ENCODE results near the gene FBRSL1.
A peak's percentile ranks its signal among the peaks of the same experiment; 100 is the strongest.

The FBRSL1 gene

DNA sequence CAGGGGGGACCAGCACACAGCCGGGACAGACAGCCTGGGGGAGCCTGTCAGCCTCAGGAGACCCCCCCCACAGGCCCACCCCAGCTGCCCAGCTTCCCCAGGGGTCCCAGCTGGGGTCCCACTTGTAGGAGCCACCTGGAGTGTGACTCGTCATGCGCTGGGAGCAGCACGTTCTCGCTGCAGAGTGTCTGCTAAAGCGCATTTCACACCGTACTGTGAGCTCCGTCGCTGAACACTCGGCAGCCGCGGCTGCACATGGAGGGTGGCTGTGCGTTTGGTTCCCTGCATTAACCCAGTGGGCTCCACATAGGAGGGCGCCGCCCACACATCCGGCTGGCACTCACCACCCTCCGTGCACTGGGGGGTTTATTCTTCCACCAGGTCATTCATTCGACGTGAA is 56.7 kb downstream of the FBRSL1 start:
- TF ChIP-seq JUND (IDR thresholded peaks at IDR 0.05; ENCODE audit: low read depth) = no peak
- in situ Hi-C loops (cut with HindIII; ENCODE audit: low pct_unique_long_range_greater_than_20kb, low sequenced_read_pairs) = no loop called here
- no peak for DNase-seq (ENCODE audit: low read depth in 1 of 2, low spot score in 1 of 2)

DNA sequence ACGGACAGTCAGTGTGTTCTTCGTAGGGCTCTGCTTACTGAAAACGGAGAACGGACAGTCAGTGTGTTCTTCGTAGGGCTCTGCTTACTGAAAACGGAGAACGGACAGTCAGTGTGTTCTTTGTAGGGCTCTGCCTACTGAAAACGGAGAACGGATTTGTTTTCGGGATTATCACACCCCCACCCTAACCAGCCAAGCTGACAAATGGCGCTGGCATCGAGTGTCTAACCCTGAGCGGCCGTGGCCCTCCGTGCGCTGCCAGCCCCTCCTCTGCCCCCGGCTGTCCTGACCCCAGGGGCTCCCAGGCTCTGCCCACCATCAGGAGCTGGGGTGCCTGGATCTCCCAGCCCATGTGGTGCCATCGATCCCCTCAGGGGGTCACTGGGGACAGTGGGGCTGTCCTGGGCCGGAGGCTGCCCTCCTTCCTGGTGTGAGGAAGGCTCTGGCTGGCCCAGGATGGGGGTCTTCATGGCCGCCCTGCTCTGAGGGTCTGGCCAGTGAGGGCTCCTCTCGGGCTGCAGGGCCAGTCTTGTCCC is 57.3 kb downstream of the FBRSL1 start:
- no peak for TF ChIP-seq JUND (IDR thresholded peaks at IDR 0.05; ENCODE audit: low read depth)
- no peak for DNase-seq (ENCODE audit: low read depth in 1 of 2, low spot score in 1 of 2)
- in situ Hi-C loops (cut with HindIII; ENCODE audit: low pct_unique_long_range_greater_than_20kb, low sequenced_read_pairs) = no loop called here

DNA sequence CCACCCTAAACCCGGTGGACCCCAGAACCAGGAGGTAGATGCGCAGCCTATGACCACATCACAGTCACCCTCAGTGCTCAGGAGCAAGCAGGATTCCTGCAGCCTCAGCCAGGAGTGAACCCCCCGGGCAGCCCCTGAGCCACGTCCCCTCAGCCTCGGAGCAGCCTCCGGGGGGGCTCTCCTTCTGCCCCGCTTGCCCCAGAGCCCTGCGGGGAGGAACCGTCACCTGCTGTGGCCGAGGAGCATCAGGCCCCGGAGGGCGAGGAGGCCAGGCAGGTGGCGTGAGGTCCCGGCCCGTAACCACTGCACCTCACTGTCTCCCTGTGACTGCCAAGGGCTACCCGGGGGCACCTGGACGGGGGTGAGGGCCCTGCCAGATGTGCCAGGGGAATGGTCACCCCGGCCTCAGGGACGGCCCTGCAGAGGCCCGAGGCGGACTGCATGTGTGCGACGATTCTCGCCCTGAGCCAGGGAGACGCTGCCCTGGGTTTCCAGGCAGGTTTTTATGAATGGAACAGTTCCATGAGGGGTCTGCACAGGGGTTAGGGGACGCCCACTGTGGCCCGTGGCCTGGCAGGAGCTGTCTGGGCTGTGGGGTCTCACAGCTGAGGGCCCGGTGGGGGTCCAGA is 58.6 kb downstream of the FBRSL1 start:
- in situ Hi-C loops (cut with HindIII; ENCODE audit: low pct_unique_long_range_greater_than_20kb, low sequenced_read_pairs) = no loop called here
- no peak for TF ChIP-seq JUND (IDR thresholded peaks at IDR 0.05; ENCODE audit: low read depth)
- no peak for DNase-seq (ENCODE audit: low read depth in 1 of 2, low spot score in 1 of 2)

- no peak for TF ChIP-seq JUND (IDR thresholded peaks at IDR 0.05; ENCODE audit: low read depth)
- in situ Hi-C loops (cut with HindIII; ENCODE audit: low pct_unique_long_range_greater_than_20kb, low sequenced_read_pairs) = no loop called here
- no peak for DNase-seq (ENCODE audit: low read depth in 1 of 2, low spot score in 1 of 2)
Measured at GRCh38 chr12:132549059-132549458, 59.1 kb downstream of the FBRSL1 start.

DNA sequence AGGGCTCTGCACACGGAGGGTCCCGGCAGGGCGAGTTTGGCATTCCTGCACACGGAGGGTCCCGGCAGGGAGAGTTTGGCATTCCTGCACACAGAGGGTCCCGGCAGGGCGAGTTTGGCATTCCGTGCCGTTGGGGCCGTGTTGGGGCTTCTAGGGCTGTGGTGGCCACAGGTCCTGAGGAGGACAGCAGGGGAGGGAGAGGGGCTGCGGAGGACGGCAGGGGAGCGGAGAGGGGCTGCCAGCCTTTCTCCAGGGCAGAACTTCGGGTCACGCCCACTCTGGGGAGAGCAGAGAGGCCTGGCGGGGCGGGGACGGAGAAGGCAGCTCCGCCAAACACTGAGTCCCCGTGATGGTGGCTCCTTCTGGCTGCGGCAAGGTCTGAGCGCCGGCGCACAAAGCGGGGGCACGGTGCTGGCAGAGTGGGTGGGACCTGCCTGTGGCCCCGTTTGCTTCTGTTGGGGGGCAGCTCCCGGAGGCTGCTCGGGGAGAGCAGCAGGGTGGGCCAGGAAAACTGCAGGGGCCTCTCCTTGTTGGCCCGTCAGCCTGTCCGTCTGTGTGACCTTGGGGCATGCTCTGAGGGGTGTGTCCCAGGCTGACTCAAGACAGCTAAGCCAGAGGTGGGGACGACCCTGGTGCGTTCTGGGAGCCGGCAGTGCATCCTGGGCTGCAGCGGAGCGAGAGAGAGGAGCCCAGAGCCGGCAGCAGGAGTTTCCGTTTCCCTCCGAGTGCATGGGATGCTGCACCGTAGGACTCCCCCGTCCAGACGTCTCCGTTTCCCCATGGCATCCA is 60.3 kb downstream of the FBRSL1 start:
- no peak for TF ChIP-seq JUND (IDR thresholded peaks at IDR 0.05; ENCODE audit: low read depth)

DNA sequence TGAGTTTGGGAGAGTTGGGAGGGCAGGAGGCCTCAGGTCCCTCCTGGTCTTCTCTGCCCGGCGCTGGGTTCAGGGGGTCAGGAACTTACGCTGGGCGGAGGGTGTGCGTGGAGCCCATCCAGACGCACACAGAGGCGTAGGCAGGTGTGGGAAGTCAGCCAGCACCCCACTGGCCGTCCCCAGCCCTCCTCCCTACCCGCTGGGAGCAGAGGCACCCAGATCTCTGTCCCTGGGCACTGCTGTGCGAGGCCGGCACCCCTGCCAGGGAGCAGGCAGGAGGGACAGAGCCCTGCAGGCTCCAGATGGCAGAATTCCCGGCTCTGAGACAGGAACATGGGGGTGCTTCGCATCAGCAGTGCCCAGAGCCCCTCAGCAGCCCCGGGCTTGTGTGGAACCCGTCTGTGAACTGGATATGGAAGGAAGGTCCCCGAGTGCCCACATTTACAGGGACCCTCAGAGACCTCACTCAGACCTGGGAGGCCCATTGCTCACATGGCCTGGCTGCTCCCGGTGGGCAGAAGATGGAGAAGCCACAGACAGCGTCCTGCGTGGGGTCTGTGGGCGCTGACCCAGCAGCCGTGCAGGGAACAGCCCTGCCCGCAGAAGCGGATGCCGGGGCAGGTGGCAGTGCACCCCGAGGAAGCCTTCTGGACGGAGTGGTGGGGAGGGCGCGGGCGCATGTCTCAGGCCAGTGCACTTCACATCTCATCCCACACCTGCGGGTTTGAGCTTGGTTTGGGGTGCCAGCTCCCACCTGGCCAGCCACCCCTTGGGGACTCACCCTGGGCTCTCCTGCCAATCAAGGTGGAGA is 61.1 kb downstream of the FBRSL1 start:
- in situ Hi-C loops (cut with HindIII; ENCODE audit: low pct_unique_long_range_greater_than_20kb, low sequenced_read_pairs) = no loop called here
- DNase-seq (ENCODE audit: low read depth in 1 of 2, low spot score in 1 of 2) = no peak
- TF ChIP-seq JUND (IDR thresholded peaks at IDR 0.05; ENCODE audit: low read depth) = no peak

More for the DNA sequence above, 60.3 kb downstream of the FBRSL1 start:
- in situ Hi-C loops (cut with HindIII; ENCODE audit: low pct_unique_long_range_greater_than_20kb, low sequenced_read_pairs) = no loop called here
- no peak for DNase-seq (ENCODE audit: low read depth in 1 of 2, low spot score in 1 of 2)

DNA sequence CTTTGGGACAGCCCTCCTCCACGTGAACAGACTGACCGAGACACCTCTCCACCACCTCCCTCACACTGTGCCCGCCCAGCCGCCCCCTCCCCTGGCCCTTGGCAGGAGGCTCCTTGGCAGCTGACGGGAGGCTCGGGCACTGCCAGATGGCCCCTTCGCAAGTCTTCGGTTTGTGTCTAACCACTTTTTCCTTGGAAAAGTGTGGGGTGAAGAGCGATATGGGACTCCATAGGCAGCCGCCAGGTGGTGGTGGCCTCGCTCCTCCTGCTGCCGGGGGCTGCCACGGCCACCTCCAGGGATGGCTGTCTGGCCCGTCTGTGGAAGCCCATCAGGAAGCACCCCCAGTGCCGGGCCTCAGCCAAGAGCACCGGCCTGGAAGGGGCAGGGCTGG is 61.7 kb downstream of the FBRSL1 start:
- in situ Hi-C loops (cut with HindIII; ENCODE audit: low pct_unique_long_range_greater_than_20kb, low sequenced_read_pairs) = no loop called here
- no peak for DNase-seq (ENCODE audit: low read depth in 1 of 2, low spot score in 1 of 2)
- no peak for TF ChIP-seq JUND (IDR thresholded peaks at IDR 0.05; ENCODE audit: low read depth)

DNA sequence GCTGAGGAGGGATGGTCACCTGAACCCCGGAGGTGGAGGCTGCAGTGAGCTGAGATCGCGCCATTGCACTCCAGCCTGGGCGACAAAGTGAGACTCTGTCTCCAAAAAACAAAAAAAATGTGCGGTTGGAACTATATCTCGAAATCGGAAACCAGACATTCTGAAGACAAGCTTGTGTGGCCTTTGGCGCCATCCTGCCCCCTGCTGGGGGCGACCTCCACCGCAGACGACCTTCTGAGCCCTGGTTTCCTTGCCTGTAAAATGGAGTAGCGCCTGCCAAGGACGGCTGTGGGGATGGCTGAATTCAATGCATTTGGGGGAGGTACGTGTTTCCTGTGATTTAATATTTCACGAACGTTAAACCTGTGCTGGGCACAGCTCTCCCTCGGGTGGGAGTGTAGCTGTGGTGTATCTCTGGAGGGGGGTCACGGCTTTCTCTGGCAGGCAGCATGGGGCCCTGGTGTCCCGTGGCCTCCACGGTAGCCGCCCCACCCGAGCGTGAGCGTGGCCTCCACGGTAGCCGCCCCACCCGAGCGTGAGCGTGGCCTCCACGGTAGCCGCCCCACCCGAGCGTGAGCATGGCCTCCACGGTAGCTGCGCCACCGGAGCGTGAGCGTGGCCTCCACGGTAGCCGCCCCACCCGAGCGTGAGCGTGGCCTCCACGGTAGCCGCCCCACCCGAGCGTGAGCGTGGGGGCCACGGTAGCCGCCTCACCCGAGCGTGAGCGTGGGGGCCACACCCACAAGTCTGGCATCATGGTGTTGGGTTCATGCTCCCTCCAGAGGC is 65.1 kb downstream of the FBRSL1 start:
- in situ Hi-C loops (cut with HindIII; ENCODE audit: low pct_unique_long_range_greater_than_20kb, low sequenced_read_pairs) = no loop called here
- peak in 1 of 2 experiments; percentile 33 for DNase-seq (ENCODE audit: low read depth in 1 of 2, low spot score in 1 of 2)
- no peak for TF ChIP-seq JUND (IDR thresholded peaks at IDR 0.05; ENCODE audit: low read depth)

GRCh38 chr12:132555686-132556085 is 65.7 kb downstream of the FBRSL1 start:
- in situ Hi-C loops (cut with HindIII; ENCODE audit: low pct_unique_long_range_greater_than_20kb, low sequenced_read_pairs) = no loop called here
- no peak for DNase-seq (ENCODE audit: low read depth in 1 of 2, low spot score in 1 of 2)
- no peak for TF ChIP-seq JUND (IDR thresholded peaks at IDR 0.05; ENCODE audit: low read depth)

DNA sequence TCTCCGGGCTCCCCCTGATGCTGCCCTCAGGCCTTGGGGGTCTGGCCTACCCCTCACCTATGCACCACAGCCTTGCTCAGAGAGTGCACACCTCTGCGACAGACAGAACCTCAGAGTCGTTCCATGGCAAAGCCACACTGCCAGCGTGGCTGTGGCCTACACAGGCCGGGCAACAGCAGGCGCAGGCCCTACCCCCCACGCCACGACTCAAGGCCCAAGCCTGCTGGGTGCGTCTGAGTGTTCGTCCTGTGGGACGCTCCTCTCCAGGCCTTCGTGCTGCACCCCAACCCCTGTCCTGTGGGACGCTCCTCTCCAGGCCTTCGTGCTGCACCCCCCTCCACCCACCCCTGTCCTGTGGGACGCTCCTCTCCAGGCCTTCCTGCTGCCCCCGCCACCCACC is 66.3 kb downstream of the FBRSL1 start:
- no peak for TF ChIP-seq JUND (IDR thresholded peaks at IDR 0.05; ENCODE audit: low read depth)
- DNase-seq (ENCODE audit: low read depth in 1 of 2, low spot score in 1 of 2) = no peak
- in situ Hi-C loops (cut with HindIII; ENCODE audit: low pct_unique_long_range_greater_than_20kb, low sequenced_read_pairs) = no loop called here

DNA sequence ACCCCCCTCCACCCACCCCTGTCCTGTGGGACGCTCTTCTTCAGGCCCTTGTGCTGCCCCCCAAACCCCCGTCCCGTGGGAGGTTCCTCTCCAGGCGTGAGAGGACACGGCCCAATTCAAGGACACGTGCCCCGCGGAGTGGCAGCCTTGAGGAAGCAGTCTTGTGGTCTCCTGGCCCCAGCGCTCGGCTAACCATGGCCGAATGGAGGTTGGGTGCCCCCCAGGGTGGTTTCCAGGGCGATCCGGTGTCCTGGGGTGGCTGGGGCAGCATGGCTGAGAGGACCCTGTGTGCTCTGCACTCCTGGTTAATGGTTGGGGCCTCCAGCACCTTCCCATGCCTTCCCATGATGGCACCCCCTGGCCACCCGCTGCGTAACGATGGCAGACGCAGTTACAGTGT is 66.8 kb downstream of the FBRSL1 start:
- in situ Hi-C loops (cut with HindIII; ENCODE audit: low pct_unique_long_range_greater_than_20kb, low sequenced_read_pairs) = no loop called here
- no peak for TF ChIP-seq JUND (IDR thresholded peaks at IDR 0.05; ENCODE audit: low read depth)

More for the DNA sequence above, 66.8 kb downstream of the FBRSL1 start:
- no peak for DNase-seq (ENCODE audit: low read depth in 1 of 2, low spot score in 1 of 2)
